CD4-positive, alpha-beta T cell treated with Interleukin-17A for 1 hour (primary cell): Measurements from ENCODE around the gene ENOX1.
"Not testable (repeated sequence)": the region's sequence is repeated elsewhere in the genome, so short reads cannot be mapped to it uniquely, and the experiment has no call there.

ENCODE experiments used
- DNase-seq: peaks from one replicate; pipeline ENCODE4 v3.0.0-alpha.2; 2020

ENOX1 gene

DNA sequence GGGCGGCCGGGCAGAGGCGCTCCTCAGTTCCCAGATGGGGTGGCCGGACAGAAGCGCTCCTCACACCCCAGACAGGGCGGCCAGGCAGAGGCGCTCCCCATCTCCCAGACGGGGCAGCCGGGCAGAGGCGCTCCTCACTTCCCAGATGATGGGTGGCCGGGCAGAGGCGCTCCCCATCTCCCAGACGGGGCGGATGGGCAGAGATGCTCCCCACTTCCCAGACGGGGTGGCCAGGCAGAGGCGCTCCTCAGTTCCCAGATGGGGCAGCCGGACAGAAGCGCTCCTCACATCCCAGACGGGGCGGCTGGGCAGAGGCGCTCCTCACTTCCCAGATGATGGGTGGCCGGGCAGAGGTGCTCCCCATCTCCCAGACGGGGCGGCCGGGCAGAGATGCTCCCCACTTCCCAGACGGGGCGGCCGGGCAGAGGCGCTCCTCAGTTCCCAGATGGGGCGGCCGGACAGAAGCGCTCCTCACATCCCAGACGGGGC lies 370.8 kb downstream of the ENOX1 start:
- DNase-seq: not testable (repeated sequence)

DNA sequence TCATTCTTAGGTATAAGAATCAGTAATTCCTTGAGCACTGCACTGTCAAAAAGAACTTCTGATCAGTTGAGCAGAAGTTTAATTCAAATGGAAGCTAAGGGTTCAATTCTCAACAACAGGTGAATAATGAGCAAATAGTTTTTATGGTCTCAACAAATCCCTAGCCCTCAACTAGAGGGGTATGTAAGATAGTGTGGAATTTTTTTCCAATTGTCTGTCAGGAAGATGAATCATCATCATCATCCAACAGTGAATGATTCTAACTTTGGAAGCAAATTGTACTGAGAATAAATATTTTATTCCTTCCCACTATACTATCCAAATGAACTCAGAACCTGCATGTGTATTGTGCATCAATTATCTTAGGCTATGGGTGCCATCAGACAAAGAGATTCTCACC lies 372.7 kb downstream of the ENOX1 start:
- DNase-seq: no peak

DNA sequence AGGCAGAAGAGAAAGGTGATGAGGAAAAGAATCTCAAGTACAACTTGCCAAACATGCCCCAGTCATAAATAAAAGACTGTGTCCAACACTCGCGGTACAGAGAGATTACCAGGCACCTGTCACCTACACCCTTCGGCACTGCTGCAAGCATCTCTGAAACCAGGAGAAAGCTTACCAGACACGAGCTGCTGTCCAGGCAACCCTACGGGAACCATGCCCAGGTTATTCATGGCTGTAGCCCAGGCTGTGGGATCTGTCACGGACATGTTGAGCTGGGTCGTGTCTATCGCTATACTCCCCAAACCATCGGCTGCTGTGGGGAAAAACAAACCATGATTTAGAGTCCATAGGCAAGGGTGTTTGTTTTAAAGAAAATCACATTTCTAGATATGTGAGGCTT lies 375.0 kb downstream of the ENOX1 start:
- DNase-seq: no peak

DNA sequence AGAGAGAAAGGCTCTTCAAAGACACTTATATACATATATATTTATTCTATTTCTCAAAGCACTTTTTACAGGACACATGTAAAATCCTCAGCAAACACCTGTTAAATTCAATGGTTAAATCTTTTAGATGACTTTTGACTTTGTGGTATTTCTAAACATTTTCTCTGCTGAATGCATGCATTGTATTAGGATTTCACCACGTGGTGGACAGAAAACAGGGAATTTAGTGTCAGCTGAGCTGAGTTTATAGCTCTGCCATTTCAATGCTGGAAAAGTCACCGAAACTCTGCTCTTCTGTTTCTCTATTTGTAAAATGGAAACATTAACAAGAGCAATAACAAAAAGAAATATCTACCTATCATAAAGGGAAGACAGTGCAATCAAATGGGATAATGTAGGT lies 375.6 kb downstream of the ENOX1 start:
- DNase-seq: no peak

DNA sequence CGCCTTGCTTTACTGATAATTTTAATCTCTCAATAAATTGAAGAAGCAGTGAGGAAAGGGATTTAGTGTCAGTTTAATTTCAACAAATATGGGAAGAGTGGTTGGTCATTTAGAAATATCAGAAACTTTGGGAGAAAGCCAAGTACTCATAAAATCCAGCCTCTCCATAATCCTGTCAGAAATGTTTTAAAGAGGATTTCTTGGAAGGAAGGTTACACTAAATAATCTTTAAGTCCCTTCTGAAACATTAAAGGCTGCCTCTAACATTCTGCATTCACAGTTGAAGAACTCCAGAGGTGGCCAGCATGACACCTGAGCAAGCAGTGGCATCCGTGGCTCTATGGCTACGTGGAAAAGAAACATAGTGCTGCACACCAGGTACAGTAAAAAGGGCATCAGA lies 378.5 kb downstream of the ENOX1 start:
- DNase-seq: no peak

DNA sequence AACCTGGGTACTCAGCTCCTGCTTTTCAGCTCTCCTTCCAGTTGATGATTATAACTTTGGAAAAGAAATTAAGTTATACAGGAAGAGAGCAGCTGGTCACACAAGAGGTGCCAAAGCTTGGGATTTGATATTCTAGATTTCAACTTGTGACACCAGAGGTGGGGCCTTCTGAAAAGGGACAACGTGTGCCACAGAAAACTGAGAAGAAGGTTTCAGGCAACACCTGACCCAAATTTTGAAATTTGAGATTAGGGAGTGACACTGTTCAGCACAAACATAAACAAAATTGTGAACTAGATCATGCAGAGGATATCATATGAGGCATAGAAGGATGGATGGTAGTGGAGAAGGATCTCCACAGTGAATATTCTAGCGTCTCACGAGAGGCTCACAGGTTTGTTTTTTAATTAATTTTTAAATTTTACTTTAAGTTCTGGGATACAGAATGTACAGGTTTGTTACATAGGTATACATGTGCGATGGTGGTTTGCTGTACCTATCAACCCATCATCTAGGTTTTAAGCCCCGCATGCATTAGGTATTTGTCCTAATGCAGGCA lies 379.7 kb downstream of the ENOX1 start:
- DNase-seq: no peak

DNA sequence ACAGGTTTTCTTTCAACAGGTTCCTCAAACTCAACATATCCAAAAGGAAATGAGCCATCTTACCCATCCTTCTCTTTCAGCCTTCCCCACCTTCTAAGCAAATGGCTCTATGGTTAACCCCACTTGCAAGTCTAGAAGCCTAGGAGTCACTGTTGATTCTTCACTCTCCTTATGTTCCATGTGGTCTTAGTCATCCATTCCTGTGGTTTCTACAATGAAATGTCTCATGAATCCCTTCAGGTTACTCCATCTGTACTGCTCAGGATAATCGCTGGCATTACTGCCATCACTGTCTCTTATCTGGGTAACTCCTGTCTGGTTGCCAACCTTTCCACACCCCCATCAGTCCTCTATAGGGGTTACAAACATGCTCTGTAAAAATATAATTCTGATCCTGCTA lies 381.3 kb downstream of the ENOX1 start:
- DNase-seq: no peak

DNA sequence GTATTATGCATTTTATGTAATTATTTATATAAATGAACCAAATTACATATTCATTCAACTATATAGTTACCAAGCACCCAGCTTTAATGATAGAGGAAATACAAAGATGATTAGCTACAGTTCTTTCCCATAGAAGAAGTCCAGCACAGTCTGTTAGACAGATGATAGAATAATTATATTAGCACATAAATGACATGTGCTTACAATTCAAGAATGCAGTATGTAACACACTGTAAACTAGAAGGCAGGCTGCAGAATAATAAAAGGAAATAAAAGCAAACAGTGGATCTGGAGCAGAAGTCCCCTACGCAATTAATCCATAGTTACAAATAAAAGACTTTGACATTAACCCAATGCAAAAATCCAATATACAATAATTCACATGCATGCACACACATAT lies 384.4 kb downstream of the ENOX1 start:
- no peak for DNase-seq

DNA sequence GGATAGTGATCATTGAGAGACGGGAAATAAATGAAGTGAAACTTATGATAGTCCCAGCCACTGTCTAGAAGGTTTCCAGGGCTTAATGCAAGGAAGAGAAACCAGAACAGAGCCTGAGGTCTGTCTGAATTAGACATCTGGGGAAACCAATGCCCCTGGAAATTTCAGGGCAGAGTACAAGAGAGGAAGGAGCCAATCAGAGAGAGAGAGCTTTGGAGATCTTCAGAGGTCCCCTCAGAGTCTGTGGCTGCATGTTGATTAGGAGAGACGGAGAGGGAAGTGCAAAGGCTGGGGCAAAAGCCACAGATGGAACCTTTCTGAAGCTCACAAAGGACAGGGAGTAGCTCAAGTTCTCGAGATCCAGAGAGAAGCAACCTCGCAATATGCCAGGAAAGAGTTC lies 385.4 kb downstream of the ENOX1 start:
- DNase-seq: no peak

DNA sequence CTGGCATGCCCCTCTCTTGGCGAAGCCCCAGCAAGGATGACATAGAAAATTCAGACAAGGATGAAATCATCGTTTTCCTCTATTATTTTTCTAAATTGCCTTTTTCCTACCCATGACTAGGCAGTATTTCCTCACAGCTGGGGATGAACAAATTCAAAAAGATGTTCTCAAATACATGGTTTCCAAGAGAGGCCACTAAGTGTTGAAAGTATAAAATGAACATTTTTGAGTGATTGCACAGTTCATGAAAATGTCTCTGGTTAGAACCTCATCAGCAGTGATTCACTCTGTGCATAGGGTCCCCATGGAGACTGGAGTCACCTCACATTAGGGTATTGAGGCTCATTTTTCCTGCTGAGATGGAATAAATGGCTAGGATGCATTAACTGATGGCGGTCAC lies 389.7 kb downstream of the ENOX1 start:
- DNase-seq: no peak

DNA sequence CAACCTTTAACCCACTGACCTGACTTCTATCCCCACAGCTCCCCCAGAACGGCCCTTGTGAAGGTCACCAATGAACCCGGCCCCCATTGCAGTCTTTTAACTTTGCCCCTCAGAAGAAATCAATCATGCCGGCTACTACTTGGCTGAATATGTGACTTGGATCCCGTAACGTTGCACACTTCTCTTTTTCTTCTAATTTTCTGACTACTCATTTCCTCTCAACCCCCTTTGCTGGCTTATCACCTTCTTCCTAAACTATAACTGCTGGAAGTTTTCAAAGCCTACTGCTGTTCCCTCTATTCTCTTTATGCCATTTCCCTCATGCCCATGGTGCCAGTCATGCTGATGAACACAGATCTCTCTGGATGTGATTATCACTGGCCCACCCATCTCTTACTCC lies 395.7 kb downstream of the ENOX1 start:
- DNase-seq: no peak

DNA sequence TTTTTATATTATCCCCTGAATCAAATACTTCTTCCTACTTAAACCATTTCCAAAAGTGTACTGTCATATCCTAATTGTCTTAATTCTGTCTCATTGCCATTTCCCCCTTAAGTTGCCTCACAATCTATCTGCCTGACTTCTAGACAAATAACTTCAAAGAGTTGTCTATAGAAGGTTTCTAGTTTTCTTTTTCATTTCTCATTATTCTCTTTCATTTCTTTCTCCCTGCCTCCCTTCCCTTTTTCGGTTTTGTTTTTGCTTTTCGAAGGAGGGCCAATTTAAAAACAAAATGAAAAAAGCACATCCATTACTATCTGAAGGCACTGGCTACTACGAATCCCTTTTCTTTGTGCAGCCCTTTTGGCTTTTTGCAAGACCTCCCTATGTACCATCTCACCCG lies 396.2 kb downstream of the ENOX1 start:
- no peak for DNase-seq

DNA sequence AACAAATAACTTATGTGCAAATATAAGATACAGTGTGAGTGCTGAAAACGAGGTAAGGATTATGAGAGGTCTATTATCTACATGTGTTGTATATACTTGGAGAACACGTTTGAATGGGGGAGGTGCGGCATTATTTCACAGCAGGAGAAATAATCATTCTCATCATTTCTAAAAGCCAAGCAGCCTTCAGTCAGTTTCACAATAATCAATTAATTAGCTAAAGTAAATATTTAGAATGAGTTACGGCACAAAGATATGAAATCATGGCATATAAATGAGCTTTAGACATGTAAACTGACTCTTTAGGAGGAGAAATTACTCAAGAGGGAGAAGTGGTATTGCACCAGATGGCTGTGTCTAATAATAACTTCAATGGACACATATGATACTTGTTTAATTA lies 396.8 kb downstream of the ENOX1 start:
- no peak for DNase-seq

DNA sequence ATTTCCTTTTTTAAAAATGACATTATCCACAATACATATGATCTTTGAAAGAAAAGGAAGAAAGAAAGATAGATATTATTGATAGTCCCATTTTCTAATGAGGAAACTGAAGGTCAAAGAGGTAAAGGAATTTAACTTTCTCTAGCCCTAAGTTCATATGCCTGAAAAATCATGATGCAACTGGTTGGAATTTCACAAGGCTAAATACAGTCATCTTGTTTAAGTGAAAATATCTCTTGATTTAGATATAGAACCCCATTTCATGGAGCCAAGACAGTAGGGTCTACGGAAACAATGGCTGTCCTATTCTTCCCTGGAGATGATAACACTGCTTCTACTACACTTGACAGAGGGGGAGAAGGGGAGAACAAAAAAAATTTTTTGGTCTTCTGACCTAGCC lies 397.2 kb downstream of the ENOX1 start:
- no peak for DNase-seq

DNA sequence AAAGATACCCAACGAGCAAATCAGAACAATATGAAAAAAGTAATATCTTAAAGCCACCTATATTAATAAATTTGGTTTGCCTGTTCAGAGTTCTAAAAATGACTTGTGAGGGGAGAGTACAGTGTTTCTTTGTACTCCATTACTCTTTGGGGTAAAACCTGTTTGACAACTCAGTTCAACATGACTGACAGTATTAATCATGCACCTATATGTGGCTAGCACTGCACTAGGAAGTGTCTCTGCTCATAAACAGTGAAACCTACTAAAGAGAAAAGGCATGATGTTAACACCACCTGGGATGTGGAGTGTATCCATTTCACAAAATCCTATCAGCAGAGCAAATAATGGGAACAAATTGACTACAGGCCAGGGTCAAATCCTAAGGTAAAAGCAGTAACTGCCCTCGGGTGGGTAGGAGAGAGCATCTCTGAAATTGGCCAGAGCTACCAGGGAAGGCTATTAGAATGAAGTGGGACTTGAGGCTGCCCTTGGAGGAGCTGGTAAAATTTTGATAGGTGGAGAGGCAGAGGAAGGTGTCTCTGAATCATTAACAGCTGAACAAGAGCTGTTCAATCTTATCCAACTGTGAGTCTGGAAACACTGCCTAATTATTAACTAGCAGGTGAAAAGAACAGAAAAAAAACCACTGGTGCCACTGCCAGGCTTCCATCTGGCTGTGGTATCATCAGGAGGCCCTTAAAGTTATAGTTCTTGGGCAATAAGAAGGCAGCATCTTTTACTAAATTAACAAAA lies 398.3 kb downstream of the ENOX1 start:
- no peak for DNase-seq

DNA sequence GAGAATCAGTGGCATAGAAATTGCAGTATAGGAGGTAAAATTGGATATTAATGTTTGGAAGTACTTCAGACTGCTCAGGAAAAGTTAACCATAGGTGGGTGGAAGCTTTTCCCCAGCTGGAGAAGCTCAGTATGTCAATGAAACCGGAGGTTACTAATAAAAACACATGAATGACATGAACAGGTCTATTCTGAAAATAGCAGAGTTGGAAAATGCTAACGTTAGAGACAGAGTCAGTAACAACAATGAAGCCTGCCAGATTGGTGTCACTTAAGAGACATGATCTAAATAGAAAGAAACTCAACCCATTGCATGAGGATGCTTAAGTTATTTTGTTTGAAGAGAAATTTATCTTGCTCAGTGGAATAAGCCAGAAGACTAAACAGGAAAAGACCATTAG lies 398.9 kb downstream of the ENOX1 start:
- no peak for DNase-seq

DNA sequence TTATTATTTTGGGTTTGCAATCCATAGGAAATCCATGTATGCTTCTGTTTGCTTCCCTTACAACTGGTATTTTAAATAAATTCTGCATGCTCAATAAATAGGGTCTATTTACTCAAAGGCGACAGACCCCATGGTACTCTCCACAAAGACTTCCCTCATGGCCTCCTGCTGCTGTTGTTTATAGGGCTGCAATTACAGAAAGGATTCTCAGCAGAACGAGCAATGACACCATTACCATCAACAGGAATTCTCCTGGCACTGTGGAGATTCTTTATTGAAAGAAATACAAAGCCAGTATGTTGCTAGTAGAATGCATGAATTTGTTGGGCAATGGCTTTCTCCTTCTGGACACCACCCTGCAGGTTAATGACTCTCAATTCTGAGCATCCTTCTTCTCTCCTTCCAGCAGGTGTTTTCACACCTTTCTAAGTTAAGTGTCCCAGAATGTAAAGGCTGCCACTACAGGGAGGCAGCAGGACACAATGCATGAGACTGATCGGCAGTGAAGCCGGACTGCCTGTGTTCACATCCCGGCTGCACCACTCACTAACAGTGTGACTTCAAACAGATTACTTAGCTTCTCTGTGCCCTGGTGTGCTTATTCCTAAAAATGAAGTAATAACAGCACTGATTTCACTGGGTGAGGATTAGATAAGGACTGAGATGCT lies 403.1 kb downstream of the ENOX1 start:
- no peak for DNase-seq

DNA sequence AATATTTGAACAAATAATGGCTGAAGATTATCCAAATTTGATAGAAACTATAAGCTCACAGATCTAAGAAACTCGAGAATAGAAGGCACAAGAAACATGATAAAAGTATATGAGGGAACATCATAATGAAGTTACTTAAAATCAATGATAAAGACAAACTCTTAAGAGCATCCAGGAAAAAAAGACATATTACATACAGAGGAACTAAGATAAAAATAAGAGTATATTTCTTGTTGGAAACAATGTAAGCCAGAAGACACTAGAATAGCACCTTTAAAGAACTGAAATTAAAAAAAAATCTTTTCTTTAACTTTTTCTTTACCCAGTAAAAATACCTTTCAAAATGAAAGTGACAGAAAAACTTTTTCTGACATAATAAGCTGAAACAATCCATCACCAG lies 407.0 kb downstream of the ENOX1 start:
- no peak for DNase-seq

DNA sequence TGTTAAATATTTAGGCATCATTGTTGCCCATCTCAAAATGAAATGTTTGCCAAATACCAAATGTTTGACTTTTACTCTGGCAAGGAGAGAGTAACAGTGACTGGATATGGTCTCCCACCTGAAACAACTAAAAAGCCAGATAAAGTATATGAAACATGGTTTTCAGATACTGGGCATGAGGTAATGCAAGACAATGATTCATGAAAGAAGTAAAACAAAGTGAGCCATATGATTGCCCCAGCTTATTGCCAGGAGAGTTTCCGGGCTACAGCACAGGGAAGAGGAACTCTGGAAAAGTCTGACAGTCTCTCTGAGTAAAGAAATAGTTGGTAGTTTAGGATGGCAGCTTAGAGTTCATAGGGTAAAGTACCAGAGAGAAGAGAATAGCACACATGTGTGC lies 408.8 kb downstream of the ENOX1 start:
- DNase-seq: no peak

DNA sequence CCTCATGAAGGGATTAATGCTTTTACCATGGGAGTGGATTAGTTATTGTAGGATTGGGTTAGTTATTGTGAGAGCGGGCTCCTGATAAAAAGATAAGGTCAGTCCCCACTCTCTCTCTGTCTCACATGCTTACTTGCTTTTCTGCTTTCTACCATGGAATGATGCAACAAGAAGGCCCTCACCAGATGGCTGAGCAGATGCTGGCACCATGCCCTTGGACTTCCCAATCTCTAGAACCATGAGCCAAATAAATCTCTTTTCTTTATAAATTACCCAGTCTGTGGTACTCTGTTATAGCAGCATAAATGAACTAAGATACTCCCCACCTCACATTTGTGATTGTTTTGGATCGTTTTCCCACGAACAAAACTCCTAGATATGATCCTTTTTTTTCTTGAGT lies 409.6 kb downstream of the ENOX1 start:
- DNase-seq: no peak

DNA sequence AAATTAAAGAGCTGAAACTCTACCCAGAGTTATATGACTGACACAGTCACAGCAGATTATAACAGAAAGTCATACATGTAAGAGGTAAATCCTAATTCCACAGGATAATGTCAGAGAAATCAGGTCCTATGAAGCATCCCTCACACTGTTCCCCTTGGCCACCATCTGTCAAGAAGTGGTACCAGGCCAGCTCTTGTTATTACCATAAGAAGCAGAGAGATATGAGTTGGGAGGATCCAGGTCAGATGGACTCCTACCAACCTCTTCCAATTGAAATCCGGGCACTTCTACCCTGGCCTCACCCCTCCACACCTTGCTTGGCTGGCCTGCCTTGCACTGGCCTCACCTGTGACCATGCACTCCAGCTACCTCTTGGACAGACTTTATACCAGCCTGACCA lies 410.2 kb downstream of the ENOX1 start:
- no peak for DNase-seq

DNA sequence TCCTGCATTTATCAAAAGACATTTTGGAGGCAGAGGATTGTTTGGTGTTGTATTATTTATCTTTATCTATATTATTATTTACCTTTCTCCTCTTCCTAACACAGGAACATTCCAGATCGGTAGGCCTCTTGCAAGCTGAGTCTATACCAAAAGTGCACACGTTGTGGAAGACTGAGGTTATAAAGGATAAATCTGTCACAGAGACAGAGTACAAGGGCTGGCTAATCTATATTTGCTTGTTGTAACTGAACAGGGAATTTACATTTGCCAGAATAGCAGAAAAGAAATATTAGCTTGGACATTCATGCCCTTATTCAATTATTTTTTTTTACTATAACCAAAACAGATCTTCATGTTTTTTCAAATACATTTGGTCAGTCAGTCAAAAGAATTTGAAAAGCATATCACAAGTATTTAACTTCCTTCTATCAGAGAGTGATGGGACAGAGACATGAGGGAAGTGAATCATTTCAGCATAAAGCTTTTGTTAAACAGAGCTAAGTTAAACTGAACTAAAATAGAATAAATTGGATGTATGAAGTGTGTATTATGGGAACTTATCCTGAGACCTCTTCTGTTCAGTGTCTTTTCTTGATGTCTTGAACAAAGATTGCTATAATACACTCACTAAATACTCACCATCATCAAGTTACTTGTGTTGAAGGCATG lies 410.8 kb downstream of the ENOX1 start:
- DNase-seq: no peak

DNA sequence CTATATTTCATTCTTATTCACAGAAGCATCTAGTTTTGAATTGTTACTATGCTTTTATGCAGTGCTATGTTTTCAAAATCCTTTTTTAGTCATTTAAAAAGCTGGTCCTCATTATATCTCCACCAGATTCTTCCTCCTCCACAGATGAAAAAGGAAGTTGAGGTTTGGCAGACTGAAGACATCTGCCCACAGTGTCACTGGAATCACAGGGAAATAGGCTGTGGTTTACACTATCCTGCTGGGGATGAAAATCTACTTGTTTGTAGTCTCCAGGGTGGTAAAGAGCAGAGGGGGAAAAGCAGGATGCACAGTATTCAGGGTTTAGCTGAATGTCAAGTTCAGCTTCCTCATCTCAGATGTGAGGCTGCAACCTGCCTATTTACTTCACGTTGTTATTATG lies 412.2 kb downstream of the ENOX1 start:
- no peak for DNase-seq

DNA sequence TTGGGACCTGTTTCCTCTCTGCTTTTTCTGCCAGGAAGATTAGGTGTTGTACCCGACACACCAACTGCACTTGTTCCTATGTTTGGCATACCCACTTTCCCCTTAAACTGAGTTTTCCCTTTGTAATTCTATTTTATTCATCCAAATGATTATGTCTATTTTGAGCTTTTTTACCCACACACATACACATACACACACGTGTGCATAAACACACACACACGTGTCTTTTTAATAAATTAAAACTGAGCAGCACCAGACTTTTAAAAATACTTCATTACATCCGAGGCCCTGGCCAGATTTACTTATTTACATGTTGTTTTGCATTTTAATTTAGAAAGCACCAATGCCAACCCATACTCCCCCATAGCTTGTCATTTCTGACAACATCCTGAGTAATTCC lies 413.4 kb downstream of the ENOX1 start:
- no peak for DNase-seq
